H1 (cell line): Measurements from ENCODE around the gene HIPK2.

Source experiments
- ASH2L ChIP-seq: fragments of 200-600, 300-600 bp; sonication (generic); IDR thresholded peaks from one replicate; pipeline ENCODE4 v1.7.1; 2017; ENCODE audit warnings: low read length
- CBX8 ChIP-seq: fragments of 300-800, 300-1000 bp; sonication (generic); IDR thresholded peaks from 2 replicates; pipeline ENCODE4 v1.7.1; 2016; ENCODE audit warnings: low read depth, low read length, borderline replicate concordance
- CEBPB ChIP-seq: IDR thresholded peaks from 2 replicates; pipeline ENCODE4 v1.6.1; 2012; ENCODE audit warnings: low read depth, low read length
- CTCF ChIP-seq, 3 experiments: IDR thresholded peaks; 1 replicate in 2 of 3; 2 replicates in 1 of 3; pipeline versions ENCODE4 v1.5.1 to v1.6.1; 2011; ENCODE audit warnings: low read length in 3 of 3, mild to moderate bottlenecking in 3 of 3, inconsistent platforms in 2 of 3, low read depth in 1 of 3, moderate library complexity in 1 of 3; ENCODE audit not compliant: insufficient read depth in 1 of 3; ENCODE audit errors: control extremely low read depth in 1 of 3
- EZH2 ChIP-seq: fragments of 200-600 bp; sonication (generic); IDR thresholded peaks from 2 replicates; pipeline ENCODE4 v1.7.1; 2012; ENCODE audit warnings: low read depth, mild to moderate bottlenecking, moderate library complexity, low read length, inconsistent platforms; ENCODE audit not compliant: severe bottlenecking
- MAFK ChIP-seq: IDR thresholded peaks from 2 replicates; pipeline ENCODE4 v1.6.1; 2012; ENCODE audit warnings: low read depth, mild to moderate bottlenecking, improper control_type of control experiment, low read length
- POLR2A ChIP-seq, 2 experiments: IDR thresholded peaks; 1 replicate in 1 of 2; 2 replicates in 1 of 2; pipeline ENCODE4 v1.6.1; 2011; ENCODE audit warnings: low read depth in 2 of 2, low read length in 2 of 2, mild to moderate bottlenecking in 2 of 2; ENCODE audit errors: control extremely low read depth in 1 of 2
- POLR2AphosphoS5 ChIP-seq: IDR thresholded peaks from 2 replicates; pipeline ENCODE4 v1.6.1; 2011; ENCODE audit warnings: low read depth, low read length
- RFX5 ChIP-seq: IDR thresholded peaks from 2 replicates; pipeline ENCODE4 v1.6.1; 2011; ENCODE audit warnings: low read depth, low read length, improper control_type of control experiment, borderline replicate concordance
- RXRA ChIP-seq: IDR thresholded peaks from 2 replicates; pipeline ENCODE4 v1.6.1; 2011; ENCODE audit warnings: low read depth, mild to moderate bottlenecking, low read length, moderate library complexity; ENCODE audit not compliant: insufficient read depth
- TCF12 ChIP-seq: IDR thresholded peaks from 2 replicates; pipeline ENCODE4 v1.6.1; 2011; ENCODE audit warnings: low read depth, mild to moderate bottlenecking, low read length
- TEAD4 ChIP-seq: IDR thresholded peaks from 2 replicates; pipeline ENCODE4 v1.6.1; 2012; ENCODE audit warnings: low read depth, low read length, inconsistent platforms, mixed read lengths

GRCh38 chr7:139525239-139525638 lies 252.6 kb downstream of the HIPK2 start:
- TF ChIP-seq CTCF (IDR thresholded peaks at IDR 0.05; ENCODE audit: control extremely low read depth in 1 of 3, insufficient read depth in 1 of 3, low read depth in 1 of 3, low read length in 3 of 3) (no peak), TCF12 (no peak), RFX5 (no peak), MAFK (no peak), CEBPB (no peak), EZH2 (no peak), RXRA (no peak), POLR2A (IDR thresholded peaks at IDR 0.05; ENCODE audit: control extremely low read depth in 1 of 2, low read depth in 2 of 2, low read length in 2 of 2) (no peak), POLR2AphosphoS5 (no peak), TEAD4 (no peak), ASH2L (no peak), CBX8 (no peak)
